Measurements from ENCODE around the gene NR5A2.

NR5A2 gene

DNA sequence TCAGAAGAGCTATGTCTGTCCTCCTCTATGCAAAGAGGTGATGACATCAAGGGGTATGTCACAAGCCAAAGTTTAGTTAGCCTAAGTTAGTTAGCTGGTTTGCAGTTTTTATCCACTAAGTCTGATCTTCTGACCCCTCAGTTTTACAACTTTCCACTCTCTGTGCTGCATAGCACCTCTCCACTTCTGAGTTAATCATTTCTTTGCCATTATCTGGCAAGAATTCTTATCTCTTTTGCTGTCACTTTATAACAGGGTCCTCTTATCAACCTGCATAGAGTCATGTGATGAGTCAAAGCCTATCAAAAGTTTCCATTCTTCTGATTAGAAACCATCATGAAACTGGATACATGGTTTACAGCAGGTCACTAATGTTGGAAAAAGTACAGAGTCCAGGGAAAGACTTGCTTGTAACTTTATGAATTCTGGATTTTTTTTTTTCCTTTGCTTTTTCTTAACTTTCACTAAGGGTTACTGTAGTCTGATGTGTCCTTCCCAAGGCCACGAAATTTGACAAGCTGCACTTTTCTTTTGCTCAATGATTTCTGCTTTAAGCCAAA is at the start of gene NR5A2:
Gene NR5A2 (plus strand): TSS at position 447 of the 560 bp plus-strand sequence. CDS start 138 bp downstream, outside the sequence.
- Histone ChIP-seq H3K4me3 (no peak within 1 kb of the TSS), H3K9me3 (no peaks in the 10 kb centered on the region), H3K36me3 (no peaks in the 10 kb centered on the region), H3K4me1 (peaks cover 0 to 10% (median 6%) of the 10 kb centered on the region in 4 donors), H3K27me3 (peaks cover 0 to 39% of the 10 kb centered on the region in 2 donors), H3K27ac (no peak within 1 kb of the TSS)
- intact Hi-C loops (cut with DNase I; ENCODE audit: low total_unique reads), result no loop called here
- DNase-seq, result no peak
- TF ChIP-seq, protein P1, sequence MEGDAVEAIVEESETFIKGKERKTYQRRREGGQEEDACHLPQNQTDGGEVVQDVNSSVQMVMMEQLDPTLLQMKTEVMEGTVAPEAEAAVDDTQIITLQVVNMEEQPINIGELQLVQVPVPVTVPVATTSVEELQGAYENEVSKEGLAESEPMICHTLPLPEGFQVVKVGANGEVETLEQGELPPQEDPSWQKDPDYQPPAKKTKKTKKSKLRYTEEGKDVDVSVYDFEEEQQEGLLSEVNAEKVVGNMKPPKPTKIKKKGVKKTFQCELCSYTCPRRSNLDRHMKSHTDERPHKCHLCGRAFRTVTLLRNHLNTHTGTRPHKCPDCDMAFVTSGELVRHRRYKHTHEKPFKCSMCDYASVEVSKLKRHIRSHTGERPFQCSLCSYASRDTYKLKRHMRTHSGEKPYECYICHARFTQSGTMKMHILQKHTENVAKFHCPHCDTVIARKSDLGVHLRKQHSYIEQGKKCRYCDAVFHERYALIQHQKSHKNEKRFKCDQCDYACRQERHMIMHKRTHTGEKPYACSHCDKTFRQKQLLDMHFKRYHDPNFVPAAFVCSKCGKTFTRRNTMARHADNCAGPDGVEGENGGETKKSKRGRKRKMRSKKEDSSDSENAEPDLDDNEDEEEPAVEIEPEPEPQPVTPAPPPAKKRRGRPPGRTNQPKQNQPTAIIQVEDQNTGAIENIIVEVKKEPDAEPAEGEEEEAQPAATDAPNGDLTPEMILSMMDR (IDR thresholded peaks at IDR 0.05), result no peak

DNA sequence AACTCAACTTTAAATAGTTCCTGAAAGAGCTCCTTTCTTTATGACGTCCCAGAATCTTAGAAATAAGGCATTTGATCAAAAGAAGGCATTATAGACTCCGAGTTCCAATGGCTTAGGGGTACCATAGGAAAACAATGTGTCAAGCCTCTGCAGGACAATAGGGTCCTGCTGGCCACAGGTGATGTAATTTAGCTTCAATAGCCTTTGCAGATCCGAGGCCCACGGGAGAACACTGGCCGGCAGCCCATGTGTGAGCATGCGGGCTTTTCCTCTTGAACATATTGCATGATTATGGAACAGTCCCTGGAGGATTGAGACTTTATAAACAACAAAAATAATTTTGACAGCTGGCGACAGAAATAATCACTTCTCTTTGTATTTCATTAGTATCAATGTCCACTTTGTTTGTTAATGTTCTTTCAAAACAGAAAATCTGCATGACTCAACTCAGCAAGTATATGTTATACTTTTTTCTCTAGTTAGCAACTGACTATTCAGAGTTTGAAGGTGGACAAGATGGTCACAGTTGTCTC is 49.0 kb upstream of the NR5A2 start:
- no peak overlapping the region for H3K4me3 ChIP-seq
- H3K9me3 ChIP-seq, result no peaks in the 10 kb centered on the region
- H3K27ac ChIP-seq, result no peak overlapping the region
- intact Hi-C loops (cut with DNase I; ENCODE audit: low total_unique reads), result no loop called here
- H3K36me3 ChIP-seq, result no peaks in the 10 kb centered on the region
- TF ChIP-seq, protein P1 (IDR thresholded peaks at IDR 0.05), result no peak
- no peak for DNase-seq
- H3K4me1 ChIP-seq, result no peaks in the 10 kb centered on the region
- H3K27me3 ChIP-seq, result peaks cover 0 to 4% of the 10 kb centered on the region in 2 donors

DNA sequence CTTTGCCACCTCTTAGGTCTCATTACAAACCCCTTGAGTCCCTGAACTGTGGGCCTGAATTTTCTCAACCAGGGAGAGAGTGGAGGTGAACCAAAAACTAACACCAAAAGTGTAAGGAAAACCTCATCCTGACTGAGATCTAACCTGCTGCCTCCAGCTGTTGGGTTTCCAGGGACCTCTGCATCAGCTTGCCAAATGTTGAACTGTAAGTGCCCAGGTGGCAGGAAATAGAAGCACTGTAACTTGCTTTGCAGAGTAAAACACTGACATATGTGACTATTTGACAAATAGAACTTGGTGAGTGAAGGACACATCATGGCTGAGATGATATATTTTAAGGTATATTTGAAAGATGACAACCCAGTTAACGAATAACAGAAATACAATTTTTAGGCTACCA is 48.4 kb upstream of the NR5A2 start:
- Histone ChIP-seq H3K4me1 (no peaks in the 10 kb centered on the region), H3K36me3 (no peaks in the 10 kb centered on the region), H3K27ac (no peak overlapping the region), H3K4me3 (no peak overlapping the region), H3K27me3 (peaks cover 0 to 4% of the 10 kb centered on the region in 2 donors), H3K9me3 (no peaks in the 10 kb centered on the region)
- intact Hi-C loops (cut with DNase I; ENCODE audit: low total_unique reads), result no loop called here
- TF ChIP-seq, protein P1 (IDR thresholded peaks at IDR 0.05), result no peak
- DNase-seq, result no peak

DNA sequence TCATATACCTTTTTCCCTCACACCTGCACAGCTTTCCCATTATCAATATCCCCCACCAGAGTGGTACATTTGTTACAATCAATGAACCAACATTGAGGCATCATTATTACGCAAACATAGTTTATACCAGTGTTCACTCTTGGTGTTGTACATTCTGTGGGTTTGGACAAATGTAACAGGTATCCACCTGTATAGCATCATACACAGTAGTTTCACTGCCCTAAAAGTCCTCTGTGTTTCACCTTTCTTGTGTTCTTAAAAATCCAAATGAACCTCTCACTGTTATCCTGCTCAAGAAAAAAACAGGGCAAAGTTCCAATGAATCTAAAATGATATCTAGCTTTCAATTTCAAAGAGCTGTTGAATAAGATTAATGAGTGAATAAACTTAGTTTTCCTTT is 45.9 kb upstream of the NR5A2 start:
- intact Hi-C loops (cut with DNase I; ENCODE audit: low total_unique reads), result no loop called here
- Histone ChIP-seq H3K9me3 (no peaks in the 10 kb centered on the region), H3K27ac (no peak overlapping the region), H3K36me3 (no peaks in the 10 kb centered on the region), H3K4me1 (no peaks in the 10 kb centered on the region), H3K27me3 (peaks cover 0 to 4% of the 10 kb centered on the region in 2 donors), H3K4me3 (no peak overlapping the region)
- TF ChIP-seq, protein P1 (IDR thresholded peaks at IDR 0.05), result no peak
- DNase-seq, result no peak

DNA sequence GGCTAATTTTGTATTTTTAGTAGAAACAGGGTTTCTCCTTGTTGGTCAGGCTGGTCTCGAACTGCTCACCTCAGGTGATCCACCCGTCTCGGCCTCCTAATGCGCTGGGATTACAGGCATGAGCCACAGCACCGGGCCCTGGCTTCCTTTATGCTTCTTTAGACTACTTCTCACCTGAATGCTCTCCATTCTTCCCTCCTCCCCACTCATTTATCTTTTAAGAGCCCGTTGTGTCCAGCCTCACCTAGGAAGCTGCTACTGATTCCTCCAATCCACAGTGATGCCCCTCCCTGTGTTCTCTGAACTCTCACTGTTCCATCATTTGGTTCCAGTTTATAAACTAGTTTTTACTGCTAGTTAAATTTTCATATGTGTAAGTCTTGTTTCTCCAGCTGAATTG is 44.9 kb upstream of the NR5A2 start:
- H3K9me3 ChIP-seq, result no peaks in the 10 kb centered on the region
- no peak overlapping the region for H3K4me3 ChIP-seq
- H3K27me3 ChIP-seq, result peaks cover 0 to 3% of the 10 kb centered on the region in 2 donors
- no peak overlapping the region for H3K27ac ChIP-seq
- intact Hi-C loops (cut with DNase I; ENCODE audit: low total_unique reads), result no loop called here
- TF ChIP-seq, protein P1 (IDR thresholded peaks at IDR 0.05), result no peak
- H3K36me3 ChIP-seq, result no peaks in the 10 kb centered on the region
- H3K4me1 ChIP-seq, result no peaks in the 10 kb centered on the region
- no peak for DNase-seq

All from tibial artery (tissue), 4 donors.